CD4-positive, alpha-beta T cell treated with Interleukin-6 at 100 ng/mL for 8 hours (primary cell): ENCODE results near the gene PRKCE.

ENCODE experiments used
- DNase-seq: peaks from one replicate; pipeline ENCODE4 v3.0.0-alpha.2; 2020; ENCODE audit warnings: mixed read lengths, low spot score

PRKCE gene

GRCh38 chr2:45813003-45813941 lies 161.8 kb downstream of the PRKCE start:
- no peak for DNase-seq

DNA sequence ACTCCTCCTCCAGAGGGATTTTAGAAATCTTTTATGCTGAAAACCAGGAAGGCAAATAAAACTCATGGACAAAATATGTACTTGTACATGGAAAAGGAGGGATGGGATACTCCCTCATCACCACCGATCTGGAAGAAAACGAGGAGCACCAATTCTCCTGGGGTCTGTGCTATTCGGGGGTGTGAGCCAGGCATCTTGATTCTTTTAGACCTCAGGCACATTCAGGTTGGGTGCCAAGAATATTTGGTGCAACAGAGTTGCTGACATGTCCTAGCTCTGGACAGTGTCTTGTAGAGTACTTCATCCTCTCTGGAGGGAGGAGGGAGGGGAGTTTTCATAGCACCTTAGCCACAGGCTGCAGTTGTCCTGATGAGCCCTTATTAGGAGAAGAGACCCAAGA lies 163.0 kb downstream of the PRKCE start:
- no peak for DNase-seq

GRCh38 chr2:45814951-45815621 lies 163.6 kb downstream of the PRKCE start:
- DNase-seq, result no peak

- DNase-seq, result no peak
Measured at GRCh38 chr2:45816272-45816671, 164.8 kb downstream of the PRKCE start.

DNA sequence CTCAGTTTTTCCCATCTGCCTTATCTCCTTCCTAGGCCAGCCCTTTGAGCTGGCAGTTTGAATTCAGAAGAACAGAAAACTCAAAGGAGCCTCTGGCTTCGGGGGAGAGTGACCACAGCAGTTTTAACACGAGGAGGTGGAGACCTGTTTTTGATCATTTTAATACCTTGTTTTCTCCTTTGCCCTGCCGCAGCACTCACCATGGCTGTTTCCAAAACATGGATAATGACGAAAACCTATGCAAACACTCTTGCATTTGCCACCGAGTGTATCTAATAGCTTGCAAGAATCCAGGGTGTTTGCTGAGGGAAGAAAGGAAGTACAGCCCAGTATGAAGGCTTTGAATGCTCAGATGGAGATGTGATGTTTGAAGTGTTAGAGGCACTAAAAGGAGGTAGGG lies 167.1 kb downstream of the PRKCE start:
- no peak for DNase-seq

DNA sequence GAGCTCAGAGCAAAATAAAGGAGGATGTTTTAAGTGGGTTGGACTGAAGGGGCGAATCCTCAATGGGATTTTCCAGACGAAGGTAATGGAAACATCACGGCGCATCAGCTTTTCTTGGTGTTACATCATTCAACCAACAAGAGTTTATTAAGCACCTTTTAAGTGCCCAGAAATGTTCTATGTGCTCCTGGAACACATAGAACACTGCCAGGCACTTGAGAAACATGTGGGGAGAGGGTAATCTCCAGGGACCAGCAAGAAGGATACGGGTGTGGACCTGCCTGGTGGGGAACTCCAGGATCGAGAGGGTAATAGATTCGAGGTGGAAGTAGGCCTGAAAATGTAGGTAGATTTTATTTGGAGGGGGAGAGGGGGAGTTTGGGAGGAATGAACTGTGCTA lies 168.6 kb downstream of the PRKCE start:
- no peak for DNase-seq

- no peak for DNase-seq
Measured at GRCh38 chr2:45821558-45822271, 170.2 kb downstream of the PRKCE start.

DNA sequence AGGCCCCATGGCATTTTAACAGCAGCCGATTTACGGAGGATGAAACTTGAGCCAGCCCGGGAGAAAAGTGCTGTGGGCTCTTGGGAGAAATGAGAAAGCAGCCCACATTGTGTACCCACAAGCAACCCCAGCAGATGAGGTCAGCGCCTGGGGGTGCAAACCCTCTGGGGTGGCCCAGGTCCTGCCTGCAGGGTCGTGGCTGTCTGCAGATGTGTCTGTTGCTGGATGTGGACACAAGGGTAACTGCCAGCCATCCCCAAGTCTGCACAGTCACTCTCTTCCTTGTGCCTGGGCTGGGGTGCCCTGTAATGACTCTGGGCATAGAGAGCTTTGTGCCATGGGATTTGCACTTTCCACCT lies 170.8 kb downstream of the PRKCE start:
- DNase-seq, result no peak

DNA sequence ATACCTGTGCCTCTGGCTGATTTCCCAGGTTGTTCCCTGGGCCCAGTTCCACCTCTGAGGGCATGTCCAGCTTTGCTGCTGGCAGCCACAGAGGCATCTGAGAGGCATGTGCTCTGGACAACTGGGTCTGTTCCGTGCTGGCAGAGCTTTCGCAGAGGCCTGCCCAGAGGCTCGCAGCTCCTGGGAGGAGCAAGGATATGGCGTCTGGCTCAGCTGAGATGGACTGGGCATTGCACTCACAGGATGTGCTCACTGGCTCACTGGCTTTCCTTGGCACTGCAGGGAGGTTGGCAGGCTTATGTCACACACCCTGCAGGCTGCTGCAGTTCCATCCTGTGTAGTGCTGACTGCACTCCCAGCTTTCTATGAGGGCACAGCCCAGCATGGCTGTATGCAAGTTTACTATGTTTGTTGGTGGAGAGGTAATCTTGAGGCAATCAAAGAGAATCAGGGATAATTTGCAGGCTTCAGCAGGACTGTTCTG lies 172.3 kb downstream of the PRKCE start:
- DNase-seq, result no peak

GRCh38 chr2:45825001-45825651 lies 173.7 kb downstream of the PRKCE start:
- DNase-seq, result no peak

DNA sequence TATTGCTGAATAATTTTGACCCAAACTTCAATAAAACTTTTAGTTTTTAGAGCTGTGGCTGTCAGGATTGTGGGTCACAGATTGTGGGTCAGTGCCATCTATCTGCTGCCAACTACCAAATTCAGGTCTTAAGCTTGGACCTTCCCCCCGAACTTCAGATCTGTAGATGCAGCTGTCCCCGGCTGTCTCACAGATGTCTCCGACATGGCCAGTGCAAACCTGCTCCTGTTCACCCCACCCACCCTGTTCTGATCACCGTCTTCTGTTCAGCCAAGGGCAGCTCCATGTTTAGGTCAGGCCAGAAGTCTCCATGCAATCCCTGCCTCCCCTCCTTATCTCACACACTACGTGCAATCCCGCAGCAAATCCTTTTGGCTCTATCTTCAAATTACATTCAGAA lies 175.0 kb downstream of the PRKCE start:
- DNase-seq, result no peak

DNA sequence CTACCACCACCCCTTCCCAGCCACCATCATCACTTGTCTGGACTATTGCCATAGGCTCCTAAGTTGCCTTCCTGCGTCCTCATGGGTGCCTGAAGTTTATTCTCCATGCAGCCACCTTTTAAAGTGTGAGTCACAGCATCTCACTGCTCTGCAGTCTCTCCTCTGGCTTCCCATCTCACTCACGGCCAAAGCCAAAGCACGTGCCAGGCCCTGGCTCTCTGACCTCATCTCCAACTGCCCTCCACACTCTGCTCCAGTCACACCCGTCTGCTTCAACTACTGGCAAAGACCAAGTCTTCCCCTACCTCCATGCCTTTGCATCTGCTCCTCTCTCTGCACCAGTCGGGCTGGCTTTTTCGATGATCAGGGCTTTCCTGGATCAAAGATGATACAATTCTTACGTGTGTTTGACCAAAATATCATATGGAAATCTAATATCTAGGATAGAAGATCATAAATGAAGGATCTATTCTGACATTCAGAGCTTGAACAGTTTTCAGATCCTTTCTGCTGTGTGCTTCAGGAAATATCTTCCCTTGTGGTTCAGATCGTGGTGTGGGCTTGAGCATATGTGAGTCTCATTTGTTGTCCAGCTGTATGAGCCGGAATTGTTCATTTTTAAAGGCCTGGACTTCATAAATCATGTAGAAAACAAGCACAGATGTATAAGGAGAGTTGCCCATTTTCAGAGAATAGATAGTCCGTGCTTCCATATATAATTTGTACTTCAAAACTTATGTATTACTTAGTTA lies 175.6 kb downstream of the PRKCE start:
- DNase-seq, result no peak

- DNase-seq, result no peak
Measured at GRCh38 chr2:45830322-45830721, 178.8 kb downstream of the PRKCE start.

DNA sequence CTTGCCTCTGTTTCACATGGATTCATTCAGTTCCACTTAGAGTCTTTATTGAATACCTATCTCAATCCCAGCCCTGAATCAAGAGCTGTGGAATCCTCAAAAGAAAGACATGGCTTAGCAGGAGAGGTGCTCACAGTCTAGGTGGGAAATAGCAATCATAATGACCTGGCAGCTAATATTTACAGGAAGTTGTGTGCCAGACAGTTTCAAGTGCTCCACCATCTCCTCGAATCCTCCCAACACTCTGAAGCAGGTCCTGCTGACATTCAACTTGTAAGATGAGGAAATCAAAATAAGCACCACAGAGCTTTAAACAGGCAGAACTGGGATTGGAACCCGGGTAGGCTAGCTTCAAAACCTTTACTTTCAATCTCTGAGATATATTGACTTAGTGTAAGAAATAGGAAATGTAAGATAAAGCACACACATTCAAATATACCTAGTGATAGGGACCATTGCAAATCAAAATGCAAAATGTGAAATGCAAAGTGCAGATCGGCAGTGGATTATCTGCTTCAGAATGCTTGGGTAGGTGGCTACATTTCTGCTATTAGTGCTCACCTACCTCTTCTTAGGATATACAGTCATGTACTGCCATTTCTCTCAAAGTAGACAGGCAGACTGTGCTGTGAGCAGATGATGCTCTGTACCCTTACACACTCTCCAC lies 182.0 kb downstream of the PRKCE start:
- no peak for DNase-seq

DNA sequence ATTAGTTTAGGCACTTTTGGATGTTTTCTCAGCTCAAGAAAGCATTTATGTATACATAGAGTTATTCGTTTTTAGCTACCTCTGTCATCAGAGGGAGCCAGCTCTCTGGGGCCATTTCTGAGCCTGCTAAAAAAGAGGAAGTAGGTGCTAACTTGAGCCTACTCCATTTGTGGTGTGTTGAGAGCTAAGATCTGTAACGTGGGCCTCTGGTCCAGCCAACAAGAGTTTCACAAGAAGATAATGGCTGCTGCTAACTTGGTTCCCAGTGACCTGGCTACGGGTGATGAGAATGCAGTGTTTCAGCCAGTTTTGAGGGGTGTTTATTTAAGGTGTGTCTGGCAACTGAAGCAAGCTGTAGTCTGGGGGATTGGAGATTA lies 182.5 kb downstream of the PRKCE start:
- no peak for DNase-seq

GRCh38 chr2:45834372-45834771 lies 182.9 kb downstream of the PRKCE start:
- no peak for DNase-seq

- no peak for DNase-seq
Measured at GRCh38 chr2:45834858-45835257, 183.4 kb downstream of the PRKCE start.

GRCh38 chr2:45836316-45836715 lies 184.8 kb downstream of the PRKCE start:
- DNase-seq, result no peak

DNA sequence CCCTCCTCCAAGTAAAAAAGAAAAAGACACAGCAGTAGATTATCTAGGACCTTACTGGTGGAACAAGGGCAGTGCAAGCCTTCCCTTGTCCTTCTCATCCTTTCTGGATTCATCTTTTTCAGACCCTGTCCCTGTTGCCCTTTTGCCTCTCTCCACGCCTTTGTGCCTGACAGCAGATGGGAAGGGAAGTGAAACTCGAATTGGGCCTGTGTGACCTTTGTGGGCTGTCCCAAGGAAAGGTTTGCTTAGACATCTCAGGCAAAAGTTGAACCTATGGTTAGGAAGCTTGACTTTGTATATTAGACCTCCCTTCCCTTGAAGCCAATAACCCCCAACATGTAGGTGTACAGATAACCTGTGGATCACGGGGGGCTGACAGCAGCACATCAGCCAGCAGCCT lies 185.3 kb downstream of the PRKCE start:
- no peak for DNase-seq

- no peak for DNase-seq
Measured at GRCh38 chr2:45837812-45838341, 186.4 kb downstream of the PRKCE start.
